Skeletal muscle tissue (tissue), 4 donors: Measurements from ENCODE around the gene TSPAN32. TPM values are rescaled to one million over a fixed set of nuclear protein-coding genes. Genes with fewer than 3 reads are reported as not detected.
"Not testable (repeated sequence)": the region's sequence is repeated elsewhere in the genome, so short reads cannot be mapped to it uniquely, and the experiment has no call there.

Experiments used
- H3K27ac ChIP-seq: one replicate; pipeline ENCODE4 v1.7.0; 2013; ENCODE audit warnings: mild to moderate bottlenecking, low read depth, low read length, inconsistent platforms
- H3K27me3 ChIP-seq, 3 donors: one replicate each; pipeline ENCODE4 v1.7.0; 2013; ENCODE audit warnings: low read length in 3 of 3; ENCODE audit not compliant: control insufficient read depth in 3 of 3, insufficient read depth in 3 of 3
- H3K36me3 ChIP-seq, 3 donors: one replicate each; pipeline ENCODE4 v1.7.0; 2013; ENCODE audit warnings: low read length in 3 of 3; ENCODE audit not compliant: control insufficient read depth in 3 of 3, insufficient read depth in 3 of 3
- H3K4me1 ChIP-seq, 3 donors: one replicate each; pipeline ENCODE4 v1.7.0; 2013; ENCODE audit warnings: low read length in 3 of 3, mild to moderate bottlenecking in 3 of 3; ENCODE audit not compliant: control insufficient read depth in 3 of 3, insufficient read depth in 3 of 3
- H3K4me3 ChIP-seq, 3 donors: one replicate each; pipeline ENCODE4 v1.7.0; 2013; ENCODE audit warnings: low read length in 3 of 3
- H3K9ac ChIP-seq, 3 donors: one replicate each; pipeline ENCODE4 v1.7.0; 2013; ENCODE audit warnings: low read length in 3 of 3, mild to moderate bottlenecking in 3 of 3, moderate library complexity in 2 of 3, low read depth in 1 of 3
- H3K9me3 ChIP-seq, 3 donors: one replicate each; pipeline ENCODE4 v1.7.0; 2013; ENCODE audit warnings: low read length in 3 of 3; ENCODE audit not compliant: control insufficient read depth in 3 of 3
- total RNA-seq: library from RNA; depleted of rRNA; stranded (reverse); fragments of >200 nt; gene quantifications from one replicate; pipeline ENCODE4 v1.2.3, GENCODE V29; 2014
- donor health status: Osteomylitis.

TSPAN32 gene
- total RNA-seq, 1 donor from 2014 or later = 2.1 TPM

DNA sequence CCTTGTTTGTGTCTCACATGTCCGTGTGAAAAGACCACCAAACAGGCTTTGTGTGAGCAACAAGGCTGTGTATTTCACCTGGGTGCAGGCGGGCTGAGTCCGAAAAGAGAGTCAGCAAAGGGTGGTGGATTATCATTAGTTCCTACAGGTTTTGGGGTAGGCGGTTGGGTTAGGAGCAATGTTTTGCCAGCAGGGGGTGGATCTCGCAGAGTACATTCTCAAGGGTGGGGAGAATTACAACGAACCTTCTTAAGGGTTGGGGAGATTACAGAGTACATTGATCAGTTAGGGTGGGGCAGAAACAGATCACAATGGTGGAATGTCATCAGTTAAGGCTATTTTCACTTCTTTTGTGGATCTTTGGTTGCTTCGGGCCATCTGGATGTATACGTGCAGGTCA lies 36.9 kb downstream of the TSPAN32 start:
- H3K4me1 ChIP-seq, H3K36me3 ChIP-seq: not testable (repeated sequence)

DNA sequence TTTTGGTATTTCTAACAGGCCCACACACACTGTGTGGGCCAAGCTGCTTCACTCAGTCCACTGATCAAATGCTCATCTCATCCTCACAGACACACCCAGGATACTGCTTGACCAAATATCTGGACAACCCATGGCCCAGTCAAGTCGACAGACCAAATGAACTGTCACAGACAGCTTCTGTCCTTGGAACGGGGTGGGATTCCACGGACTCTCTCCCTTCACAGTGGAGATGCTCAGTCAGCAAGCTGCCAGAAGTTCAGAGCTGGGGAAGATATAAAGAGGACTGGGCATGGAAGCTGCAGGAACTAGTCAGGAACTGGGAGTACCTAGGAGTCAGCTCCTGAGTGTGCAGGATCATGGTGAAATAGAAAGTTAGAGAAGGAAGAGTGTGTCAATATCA lies 40.7 kb downstream of the TSPAN32 start:
- Histone ChIP-seq H3K27ac (no peak overlapping the region), H3K4me3 (no peak overlapping the region), H3K9ac (no peak overlapping the region), H3K36me3 (no peaks in the 10 kb centered on the region), H3K9me3 (no peaks in the 10 kb centered on the region), H3K27me3 (no peaks in the 10 kb centered on the region), H3K4me1 (no peaks in the 10 kb centered on the region)

More for the DNA sequence above, 36.9 kb downstream of the TSPAN32 start:
- H3K27me3 ChIP-seq, H3K4me3 ChIP-seq, H3K27ac ChIP-seq, H3K9ac ChIP-seq, H3K9me3 ChIP-seq: not testable (repeated sequence)

DNA sequence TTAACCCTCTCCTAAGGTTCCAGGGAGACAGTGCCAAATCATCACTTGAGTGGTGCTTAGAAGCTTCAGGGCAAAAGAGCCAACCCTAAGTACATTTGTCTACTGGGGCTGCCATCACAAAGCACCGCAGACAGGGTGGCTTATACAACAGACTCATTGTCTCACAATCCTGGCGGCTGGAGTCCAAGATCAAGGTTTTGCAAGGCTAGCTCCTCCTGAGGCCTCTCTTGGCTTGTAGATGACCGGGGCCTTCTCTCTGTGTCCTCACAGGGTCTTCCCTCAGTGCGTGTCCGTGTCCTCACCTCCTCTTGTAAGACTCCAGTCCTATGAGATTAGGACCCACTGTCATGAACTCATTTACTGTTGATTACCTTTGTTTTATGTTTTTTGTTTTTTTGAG lies 41.2 kb downstream of the TSPAN32 start:
- Histone ChIP-seq H3K9ac (no peak overlapping the region), H3K27me3 (no peaks in the 10 kb centered on the region), H3K36me3 (no peaks in the 10 kb centered on the region)

DNA sequence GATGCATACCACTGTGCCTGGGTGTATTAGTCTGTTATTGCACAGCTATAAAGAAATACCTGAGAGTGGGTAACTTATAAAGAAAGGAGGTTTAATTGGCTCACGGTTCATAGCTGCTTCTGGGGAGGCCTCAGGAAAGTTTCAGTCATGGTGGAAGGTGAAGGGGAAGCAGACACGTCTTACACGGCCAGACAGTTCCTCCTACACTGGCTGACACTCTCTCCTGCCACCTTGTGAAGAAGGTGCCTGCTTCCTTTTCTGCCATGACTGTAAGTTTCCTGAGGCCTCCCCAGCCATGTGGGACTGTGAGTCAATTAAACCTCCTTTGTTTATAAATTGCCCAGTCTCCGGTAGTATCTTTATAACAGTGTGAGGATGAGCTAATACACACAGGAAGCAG lies 41.7 kb downstream of the TSPAN32 start:
- Histone ChIP-seq H3K36me3 (no peaks in the 10 kb centered on the region), H3K4me3 (no peak overlapping the region), H3K9me3 (no peaks in the 10 kb centered on the region), H3K4me1 (no peaks in the 10 kb centered on the region), H3K27me3 (no peaks in the 10 kb centered on the region), H3K9ac (no peak overlapping the region), H3K27ac (no peak overlapping the region)

More for the DNA sequence above, 41.2 kb downstream of the TSPAN32 start:
- Histone ChIP-seq H3K4me3 (no peak overlapping the region), H3K4me1 (no peaks in the 10 kb centered on the region), H3K9me3 (no peaks in the 10 kb centered on the region), H3K27ac (no peak overlapping the region)

DNA sequence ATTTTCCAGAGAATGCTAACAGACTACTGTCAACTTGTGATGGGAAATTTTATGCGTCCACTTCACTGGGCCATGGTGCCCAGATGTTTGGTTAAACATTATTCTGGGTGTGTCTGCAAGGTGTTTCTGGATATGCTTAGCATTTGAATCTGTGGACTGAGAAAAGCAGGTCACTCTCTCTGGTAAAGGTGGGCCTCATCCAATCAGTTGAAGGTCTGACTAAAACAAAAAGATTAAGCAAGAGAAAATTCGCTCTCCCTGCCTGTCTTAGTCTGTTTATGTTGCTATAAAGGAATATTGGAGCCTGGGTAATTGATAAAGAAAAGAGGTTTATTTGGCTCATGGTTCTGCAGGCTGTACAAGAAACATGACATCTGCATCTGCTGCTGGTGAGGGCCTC lies 43.2 kb downstream of the TSPAN32 start:
- Histone ChIP-seq H3K9ac (no peak overlapping the region), H3K36me3 (no peaks in the 10 kb centered on the region), H3K4me3 (no peak overlapping the region), H3K27me3 (no peaks in the 10 kb centered on the region), H3K9me3 (peaks cover 0 to 2% (median 0%) of the 10 kb centered on the region in 3 donors), H3K4me1 (no peaks in the 10 kb centered on the region), H3K27ac (no peak overlapping the region)

DNA sequence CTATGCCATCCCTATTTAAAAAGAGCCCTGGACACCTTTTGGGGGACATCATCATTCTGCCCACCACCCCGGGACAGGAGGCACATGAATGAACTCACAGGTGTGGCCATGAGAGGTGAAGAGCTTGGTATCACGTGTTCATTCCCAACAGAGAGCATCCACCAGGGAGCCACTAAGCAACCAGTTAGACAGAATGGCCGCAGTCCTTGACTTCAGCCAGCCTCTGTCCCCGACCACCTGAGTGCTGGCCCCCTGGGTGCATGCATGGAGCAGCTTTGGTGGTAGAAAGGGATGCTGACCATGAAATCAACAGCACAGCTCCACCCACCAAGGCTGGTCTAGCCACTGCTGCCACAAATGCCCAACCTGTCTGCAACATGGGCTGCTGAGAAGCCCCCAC lies 44.2 kb downstream of the TSPAN32 start:
- Histone ChIP-seq H3K4me1 (no peaks in the 10 kb centered on the region), H3K4me3 (no peak overlapping the region), H3K9ac (no peak overlapping the region), H3K27me3 (no peaks in the 10 kb centered on the region), H3K9me3 (peaks cover 0 to 2% (median 0%) of the 10 kb centered on the region in 3 donors), H3K27ac (no peak overlapping the region), H3K36me3 (no peaks in the 10 kb centered on the region)

DNA sequence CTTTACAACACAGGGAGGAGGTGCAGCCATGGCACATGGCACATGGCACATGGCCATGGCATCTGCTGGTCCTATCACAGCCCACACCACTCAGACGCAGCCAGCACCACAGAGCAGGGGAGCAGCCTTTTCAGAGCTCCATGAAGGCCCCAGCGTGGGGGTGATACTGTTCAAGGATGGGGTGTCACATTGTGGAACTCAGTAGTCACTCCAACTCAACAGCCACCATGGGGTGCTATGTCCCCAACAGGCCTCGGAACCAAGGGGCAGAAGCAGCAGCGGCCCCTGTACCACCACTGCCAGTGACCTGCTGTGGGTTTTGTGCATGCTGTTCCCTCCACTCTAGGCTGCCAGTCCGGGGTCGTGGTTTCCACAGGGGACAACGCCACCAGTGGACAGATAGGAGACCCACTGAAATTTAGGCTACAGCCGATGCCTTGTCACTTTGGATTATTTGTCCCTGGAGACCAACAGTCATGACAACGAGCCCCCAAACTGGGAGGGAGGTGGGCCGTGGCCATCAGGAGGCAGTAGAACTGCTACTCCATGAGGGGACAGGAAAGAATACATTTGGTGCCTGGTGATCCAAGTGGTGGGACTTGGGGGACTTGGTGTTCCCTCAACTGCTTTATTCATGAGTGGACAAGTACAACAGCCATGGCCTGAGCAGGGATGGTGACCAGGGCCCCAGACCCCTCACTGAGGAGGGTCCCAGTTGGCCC lies 44.9 kb downstream of the TSPAN32 start:
- no peak overlapping the region for H3K9ac ChIP-seq
- no peak overlapping the region for H3K4me3 ChIP-seq
- no peak overlapping the region for H3K27ac ChIP-seq
- H3K4me1 ChIP-seq = no peaks in the 10 kb centered on the region
- H3K9me3 ChIP-seq = peaks cover 0 to 2% (median 0%) of the 10 kb centered on the region in 3 donors
- no peaks in the 10 kb centered on the region for H3K36me3 ChIP-seq
- no peaks in the 10 kb centered on the region for H3K27me3 ChIP-seq

DNA sequence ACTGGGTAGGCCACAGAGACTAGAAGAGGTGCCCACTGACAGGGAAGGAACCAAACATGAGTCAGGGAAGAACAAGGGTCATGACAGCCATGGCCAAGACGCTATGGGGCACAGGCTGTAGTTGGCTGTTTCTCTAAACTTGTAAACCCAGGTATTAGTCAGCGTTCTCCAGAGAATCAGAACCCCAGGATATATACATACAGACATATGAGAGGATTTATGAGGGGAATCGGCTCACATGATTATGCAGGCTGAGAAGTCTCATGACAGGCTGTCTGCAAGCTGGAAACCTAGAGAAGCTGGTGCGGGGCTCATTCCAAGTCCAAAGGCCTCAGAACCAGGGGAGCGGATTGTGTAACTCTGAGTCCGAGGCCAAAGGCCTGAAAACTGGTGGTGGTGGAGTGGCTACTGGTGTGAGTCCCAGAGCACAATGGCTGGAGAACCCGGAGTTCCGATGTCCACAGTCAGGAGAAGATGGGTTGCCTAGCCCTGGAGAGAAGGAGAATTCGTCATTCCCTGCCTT lies 45.6 kb downstream of the TSPAN32 start:
- Histone ChIP-seq H3K4me1 (no peaks in the 10 kb centered on the region), H3K9ac (no peak overlapping the region), H3K27ac (no peak overlapping the region), H3K9me3 (peaks cover 0 to 2% (median 0%) of the 10 kb centered on the region in 3 donors), H3K36me3 (no peaks in the 10 kb centered on the region), H3K27me3 (no peaks in the 10 kb centered on the region), H3K4me3 (no peak overlapping the region)

DNA sequence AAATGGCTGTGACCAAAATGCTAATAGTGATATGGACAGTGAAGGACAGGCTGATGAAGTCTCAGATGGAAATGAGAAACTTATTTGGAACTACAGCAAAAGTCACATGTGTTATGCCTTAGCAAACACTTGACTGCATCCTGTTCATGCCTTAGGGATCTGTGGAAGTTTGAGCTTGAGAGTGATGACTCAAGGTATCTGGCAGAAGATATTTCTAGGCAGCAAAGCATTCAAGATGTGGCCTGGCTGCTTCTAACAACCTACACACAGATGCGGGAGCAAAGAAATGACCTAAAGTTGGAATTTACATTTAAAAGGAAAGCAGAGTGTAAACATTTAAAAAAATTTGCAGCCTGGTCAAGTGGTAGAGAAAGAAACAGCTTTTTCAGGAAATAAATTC lies 47.2 kb downstream of the TSPAN32 start:
- Histone ChIP-seq H3K4me3 (no peak overlapping the region), H3K36me3 (no peaks in the 10 kb centered on the region), H3K9ac (no peak overlapping the region), H3K27me3 (no peaks in the 10 kb centered on the region), H3K27ac (no peak overlapping the region), H3K9me3 (peaks cover 0 to 2% (median 0%) of the 10 kb centered on the region in 3 donors), H3K4me1 (no peaks in the 10 kb centered on the region)

DNA sequence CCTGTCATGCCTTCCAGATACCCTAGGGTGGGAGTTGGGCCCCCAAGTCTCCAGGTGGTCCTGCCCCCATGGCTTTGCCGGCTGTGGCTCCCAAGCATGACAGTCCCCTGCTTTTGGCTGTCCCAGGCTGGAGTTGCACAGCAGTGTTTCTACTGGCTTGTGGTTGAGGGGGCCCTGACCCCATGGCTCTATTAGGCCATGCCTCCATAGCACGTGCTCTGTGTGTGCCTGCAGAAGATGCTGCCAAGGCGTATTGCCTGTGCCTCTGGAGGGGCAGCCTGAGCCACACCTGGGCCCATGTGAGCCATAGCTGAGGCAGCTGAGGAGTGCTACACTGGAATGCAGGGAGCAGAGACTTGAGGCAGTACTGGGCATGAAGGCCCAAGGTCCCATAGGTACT lies 49.9 kb downstream of the TSPAN32 start:
- H3K4me3 ChIP-seq = no peak overlapping the region
- peaks cover 0 to 2% (median 0%) of the 10 kb centered on the region in 3 donors for H3K9me3 ChIP-seq
- H3K4me1 ChIP-seq = no peaks in the 10 kb centered on the region
- no peak overlapping the region for H3K9ac ChIP-seq
- H3K36me3 ChIP-seq = no peaks in the 10 kb centered on the region
- no peak overlapping the region for H3K27ac ChIP-seq
- H3K27me3 ChIP-seq = no peaks in the 10 kb centered on the region
